ENCODE results near the gene GPRC5B.

GPRC5B gene

GRCh38 chr16:19812986-19813385 is 71.7 kb downstream of the GPRC5B start:
- TF ChIP-seq POLR2A (IDR thresholded peaks at IDR 0.05; ENCODE audit: low read depth, low read length) = no peak
- DNase-seq (ENCODE audit: insufficient read length, low spot score) = no peak
- FAIRE-seq = no peak

GRCh38 chr16:19810817-19811731 is 73.6 kb downstream of the GPRC5B start:
- FAIRE-seq (peak; percentile 23), DNase-seq (ENCODE audit: insufficient read length, low spot score) (peak; percentile 46)
- TF ChIP-seq POLR2A (IDR thresholded peaks at IDR 0.05; ENCODE audit: low read depth, low read length) = no peak

DNA sequence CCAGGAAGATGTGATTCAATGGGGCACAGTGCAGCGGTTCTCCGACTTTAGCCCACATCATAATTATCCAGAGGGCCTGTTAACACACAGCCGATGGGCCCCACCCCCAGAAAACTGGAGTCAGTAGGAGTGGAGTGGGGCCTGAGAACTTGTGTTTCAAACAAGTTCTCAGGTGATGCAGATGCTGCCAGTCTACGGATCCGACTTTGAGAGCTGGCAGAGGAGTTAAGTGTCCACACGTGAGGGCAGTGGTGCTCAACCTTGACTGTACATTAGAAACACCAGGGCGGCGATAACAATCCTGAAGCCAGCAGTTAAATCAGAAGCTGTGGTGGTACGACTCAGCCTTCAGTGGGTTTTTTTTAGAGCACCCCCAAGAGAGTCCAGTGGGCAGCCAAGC is 75.0 kb downstream of the GPRC5B start:
- TF ChIP-seq POLR2A (IDR thresholded peaks at IDR 0.05; ENCODE audit: low read depth, low read length) = no peak
- DNase-seq (ENCODE audit: insufficient read length, low spot score) = no peak
- FAIRE-seq = no peak

- FAIRE-seq (peak; percentile 23), DNase-seq (ENCODE audit: insufficient read length, low spot score) (no peak)
These were observed 75.5 kb downstream of the GPRC5B start for GRCh38 chr16:19809121-19809635.

GRCh38 chr16:19808061-19808641 is 76.5 kb downstream of the GPRC5B start:
- FAIRE-seq = no peak
- no peak for DNase-seq (ENCODE audit: insufficient read length, low spot score)
- no peak for TF ChIP-seq POLR2A (IDR thresholded peaks at IDR 0.05; ENCODE audit: low read depth, low read length)

More at GRCh38 chr16:19809121-19809635, 75.5 kb downstream of the GPRC5B start:
- no peak for TF ChIP-seq POLR2A (IDR thresholded peaks at IDR 0.05; ENCODE audit: low read depth, low read length)

Measured in H54 (cell line).